ENCODE results near the gene HS6ST1.

The HS6ST1 gene

GRCh38 chr2:128299628-128300027, 19.0 kb downstream of the HS6ST1 start:
- DNase-seq (ENCODE audit: extremely low spot score), result no peak
- ChIA-PET CTCF (interaction anchor here (2.9 kb wide), 1 partner anchor 11 kb away, joined by 9 read pairs; no protein-coding TSS in a partner anchor), POLR2A (no interaction called here)
- no peak for TF ChIP-seq CTCF (IDR thresholded peaks at IDR 0.05; ENCODE audit: control extremely low read depth, extremely low read depth, low read depth, missing control alignments)

GRCh38 chr2:128298846-128299507, 19.7 kb downstream of the HS6ST1 start:
- no peak for DNase-seq (ENCODE audit: extremely low spot score)
- TF ChIP-seq CTCF (IDR thresholded peaks at IDR 0.05; ENCODE audit: control extremely low read depth, extremely low read depth, low read depth, missing control alignments), result no peak
- CTCF ChIA-PET, result interaction anchor here (1.7 kb wide), 1 partner anchor 10 kb away, joined by 5 read pairs; no protein-coding TSS in a partner anchor
- POLR2A ChIA-PET, result no interaction called here

GRCh38 chr2:128298286-128298685, 20.4 kb downstream of the HS6ST1 start:
- no peak for TF ChIP-seq CTCF (IDR thresholded peaks at IDR 0.05; ENCODE audit: control extremely low read depth, extremely low read depth, low read depth, missing control alignments)
- CTCF ChIA-PET, result interaction anchor here (1.7 kb wide), 1 partner anchor 10 kb away, joined by 5 read pairs; no protein-coding TSS in a partner anchor
- no peak for DNase-seq (ENCODE audit: extremely low spot score)
- POLR2A ChIA-PET, result no interaction called here

GRCh38 chr2:128293870-128294455, 24.7 kb downstream of the HS6ST1 start:
- no peak for TF ChIP-seq CTCF (IDR thresholded peaks at IDR 0.05; ENCODE audit: control extremely low read depth, extremely low read depth, low read depth, missing control alignments)
- ChIA-PET CTCF (no interaction called here), POLR2A (no interaction called here)
- DNase-seq (ENCODE audit: extremely low spot score), result no peak

- no peak for TF ChIP-seq CTCF (IDR thresholded peaks at IDR 0.05; ENCODE audit: control extremely low read depth, extremely low read depth, low read depth, missing control alignments)
- ChIA-PET CTCF (no interaction called here), POLR2A (no interaction called here)
- no peak for DNase-seq (ENCODE audit: extremely low spot score)
These were observed 25.3 kb downstream of the HS6ST1 start for GRCh38 chr2:128293426-128293755.

GRCh38 chr2:128292599-128293425, 25.9 kb downstream of the HS6ST1 start:
- POLR2A ChIA-PET, result no interaction called here
- DNase-seq (ENCODE audit: extremely low spot score), result no peak
- CTCF ChIA-PET, result interaction anchor here (1.0 kb wide), 1 partner anchor 8 kb away, joined by 3 read pairs; no protein-coding TSS in a partner anchor
- no peak for TF ChIP-seq CTCF (IDR thresholded peaks at IDR 0.05; ENCODE audit: control extremely low read depth, extremely low read depth, low read depth, missing control alignments)
